GM19452 (cell line): ENCODE measurements around the gene ASPHD2.

ENCODE experiments used
- ATAC-seq: cut with Tn5 transposase; IDR thresholded peaks from one replicate; pipeline ENCODE4 v1.9.1; 2021; ENCODE audit not compliant: unreplicated experiment

ASPHD2 gene

DNA sequence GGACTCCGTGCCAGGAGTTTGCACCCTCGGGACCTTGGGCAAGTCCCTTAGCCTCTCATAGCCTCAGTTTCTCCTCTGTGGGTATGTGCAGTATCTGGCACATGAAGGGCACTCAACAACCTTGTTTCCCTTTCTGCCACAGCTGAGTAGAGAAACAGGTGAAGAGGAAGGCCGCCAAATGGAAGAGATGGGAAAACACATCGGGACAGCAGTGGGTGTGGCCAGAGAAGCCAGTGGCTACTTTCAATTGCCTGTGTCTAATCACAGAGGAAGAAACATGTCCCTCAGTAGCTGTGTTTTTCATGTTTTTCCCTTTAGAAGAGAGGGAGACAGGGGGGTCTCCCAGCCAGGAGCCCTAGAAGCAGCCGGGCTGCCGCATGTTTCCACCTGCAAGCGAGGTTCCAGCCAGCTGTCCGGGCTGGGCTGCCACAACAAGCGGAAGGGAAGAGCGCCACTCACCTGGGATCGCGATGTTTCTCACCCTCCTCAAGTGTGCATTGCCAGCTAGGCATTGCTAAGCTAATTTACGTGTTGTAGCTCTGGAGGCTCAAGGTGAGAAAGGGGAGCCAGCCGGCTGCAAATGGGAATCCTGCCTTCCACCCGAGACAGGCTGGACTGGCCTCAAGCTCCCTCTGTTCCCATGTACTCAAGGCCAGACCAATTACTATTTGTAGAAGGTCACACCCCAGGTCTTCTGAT is 16.7 kb downstream of the ASPHD2 start:
- ATAC-seq, result no peak

DNA sequence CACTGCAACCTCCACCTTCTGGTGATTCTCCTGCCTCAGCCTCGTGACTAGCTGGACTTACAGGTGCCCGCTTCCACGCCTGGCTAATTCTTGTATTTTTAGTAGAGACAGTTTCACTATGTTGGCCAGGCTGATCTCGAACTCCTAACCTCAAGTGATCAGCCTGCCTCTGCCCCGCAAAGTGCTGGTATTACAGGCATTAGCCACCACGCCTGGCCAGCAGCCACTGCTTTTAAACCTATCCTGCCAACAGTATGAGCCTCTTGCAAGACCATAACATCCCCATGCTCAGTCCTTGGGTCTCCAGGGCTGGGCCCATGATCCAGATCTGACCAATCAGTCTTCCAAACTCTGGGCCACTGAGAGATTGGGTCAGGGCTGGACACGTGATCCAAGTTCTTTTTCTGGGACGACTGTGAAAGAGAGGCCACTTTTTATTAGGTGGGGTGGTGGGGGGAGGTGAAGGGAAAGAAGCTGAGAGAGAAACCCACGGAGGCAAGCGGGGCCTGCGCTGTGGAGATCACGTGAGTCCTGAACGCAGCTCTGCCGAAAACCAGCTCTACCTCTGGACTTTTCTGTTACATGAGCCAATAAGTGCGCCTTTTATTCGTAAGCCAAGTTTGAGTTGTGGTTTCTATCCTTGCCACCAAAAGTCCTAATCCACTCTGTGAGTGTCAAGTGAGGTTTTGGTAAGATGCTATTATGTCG is 17.9 kb downstream of the ASPHD2 start:
- ATAC-seq, result no peak

DNA sequence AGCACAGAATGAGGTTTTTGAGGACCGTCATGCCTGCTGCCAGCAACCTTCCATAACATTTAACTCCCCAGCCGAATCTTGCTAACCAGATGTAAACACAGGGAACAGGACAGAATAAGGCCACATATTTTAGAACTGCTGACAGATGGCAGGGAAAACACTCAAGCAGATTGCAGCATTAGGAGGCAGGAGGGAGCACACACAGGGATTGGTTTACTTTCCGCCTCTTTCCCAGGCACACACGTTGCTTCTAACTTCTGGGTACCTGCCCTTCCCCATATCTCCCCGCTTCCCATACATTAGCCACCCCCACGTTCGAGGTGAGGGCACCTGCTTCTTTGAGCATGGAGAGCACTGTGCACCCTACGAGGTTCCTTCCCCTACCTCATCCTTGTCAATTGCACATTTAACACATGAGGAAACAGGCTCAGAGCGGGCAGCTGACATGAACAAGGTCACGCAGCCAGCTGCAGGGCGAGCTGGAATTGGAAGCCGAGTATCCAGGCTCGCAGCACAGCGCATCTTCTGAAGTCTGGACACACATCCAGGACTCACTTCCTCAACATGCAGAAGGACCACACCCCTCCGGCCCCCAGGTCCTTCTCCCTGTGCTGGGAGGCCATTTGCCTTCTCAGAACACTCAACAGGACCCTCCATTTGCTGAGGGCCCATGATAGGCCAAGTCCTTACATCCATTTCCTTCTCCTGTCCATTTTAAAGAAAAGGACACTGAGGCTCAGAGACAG is 18.7 kb downstream of the ASPHD2 start:
- no peak for ATAC-seq

DNA sequence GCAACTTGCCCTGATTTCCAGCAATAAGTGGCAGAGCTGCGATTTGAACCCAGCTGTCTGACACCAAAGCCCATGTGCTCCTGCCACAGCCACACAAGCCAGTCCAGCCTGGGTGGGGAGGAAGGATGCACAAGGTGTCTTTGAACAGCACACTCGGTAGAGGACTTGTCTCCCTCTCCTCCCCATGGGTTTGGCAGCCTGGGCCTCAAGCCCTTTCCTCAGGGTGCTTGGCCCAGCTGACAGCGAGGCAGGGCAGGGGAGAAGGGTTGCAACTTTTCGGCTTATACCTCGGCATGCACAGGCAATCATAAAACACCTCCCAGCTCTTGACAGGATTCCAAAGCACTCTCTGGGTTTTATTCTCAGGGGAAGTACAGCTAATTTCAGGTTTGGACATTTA is 19.3 kb downstream of the ASPHD2 start:
- ATAC-seq, result no peak

DNA sequence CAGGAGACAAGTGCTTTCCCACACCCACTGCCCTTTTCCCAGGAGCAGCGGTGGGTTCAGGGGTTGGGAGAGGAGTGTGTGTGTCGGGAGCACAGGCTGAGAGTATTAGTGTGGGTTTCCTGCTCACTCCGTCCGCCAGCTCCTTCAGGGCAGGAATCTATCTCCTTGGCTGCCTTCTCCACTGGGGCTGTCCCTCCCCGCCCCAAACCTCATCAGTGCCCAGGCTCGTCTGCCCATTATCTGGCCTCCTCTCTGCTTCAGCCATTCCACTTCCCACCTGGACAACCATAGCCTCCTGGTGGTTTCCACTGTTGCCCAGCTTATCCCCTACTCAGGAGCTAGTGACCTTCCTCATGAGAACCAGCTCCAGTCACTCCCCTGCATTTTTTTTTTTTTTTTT is 19.9 kb downstream of the ASPHD2 start:
- ATAC-seq, result no peak

- no peak for ATAC-seq
Observed at GRCh38 chr22:26450453-26451185, 21.6 kb downstream of the ASPHD2 start.

- ATAC-seq, result no peak
Observed at GRCh38 chr22:26452236-26453016, 23.4 kb downstream of the ASPHD2 start.

- ATAC-seq, result no peak
Observed at GRCh38 chr22:26453216-26453615, 24.2 kb downstream of the ASPHD2 start.

- ATAC-seq, result no peak
Observed at GRCh38 chr22:26453812-26454500, 24.9 kb downstream of the ASPHD2 start.

DNA sequence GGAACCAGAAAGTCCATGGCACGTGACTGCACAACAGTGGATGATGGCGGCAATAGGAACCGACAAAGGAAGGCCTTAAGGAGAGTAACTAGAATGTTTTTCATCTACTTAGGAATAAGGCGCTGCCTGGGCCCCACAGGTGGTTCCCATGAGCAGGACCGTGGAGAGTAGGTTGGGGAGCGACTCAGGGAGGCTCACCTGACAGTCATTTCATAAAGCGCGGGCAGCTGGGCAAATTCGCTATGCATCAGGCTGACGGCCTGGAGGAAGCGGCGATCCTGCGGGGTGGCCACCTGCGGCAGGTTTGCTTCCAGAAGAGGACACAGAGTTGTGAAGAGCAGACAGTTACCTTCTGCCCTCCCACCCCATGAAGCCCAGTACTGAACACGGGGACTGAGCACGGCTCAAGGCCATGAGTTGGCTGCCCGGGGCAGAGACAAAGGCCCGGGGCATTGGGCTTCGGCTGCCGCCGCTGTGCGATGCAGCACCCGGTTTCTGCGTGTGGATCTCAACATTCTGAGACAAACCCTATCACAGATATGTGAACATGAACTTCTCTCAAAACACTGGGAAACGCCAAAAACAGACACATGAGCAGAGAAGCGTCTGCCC is 28.7 kb downstream of the ASPHD2 start:
- ATAC-seq, result no peak

- no peak for ATAC-seq
Observed at GRCh38 chr22:26460202-26460601, 31.1 kb downstream of the ASPHD2 start.

DNA sequence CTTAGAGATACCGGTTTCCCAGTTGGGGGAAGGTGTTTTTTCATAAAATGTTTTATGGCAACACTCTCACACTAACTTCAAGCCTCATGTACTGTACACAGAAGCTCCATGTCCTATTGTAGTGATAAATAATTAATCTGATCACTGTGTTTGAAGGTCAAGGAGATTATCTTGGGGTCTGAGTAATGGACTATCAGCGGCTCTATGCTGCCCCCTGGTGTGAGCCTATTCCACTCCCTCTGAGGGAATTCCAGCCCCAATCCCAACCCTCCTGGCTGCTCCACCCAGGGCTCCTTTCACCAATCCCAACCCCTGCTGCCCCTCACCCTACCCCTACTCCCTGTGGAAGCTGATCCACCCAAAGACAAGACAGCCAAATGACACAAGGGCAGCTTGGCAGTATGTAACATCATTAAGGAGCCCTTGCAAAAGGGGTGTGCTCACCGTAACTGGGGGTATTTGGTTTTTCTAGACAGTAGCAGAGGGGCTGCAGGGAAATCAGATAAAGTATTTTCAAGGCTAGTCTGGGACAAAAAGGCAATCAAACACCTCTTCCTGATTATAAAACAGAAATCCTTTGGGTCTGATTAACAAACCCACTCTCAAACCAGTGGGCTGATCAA is 32.2 kb downstream of the ASPHD2 start:
- no peak for ATAC-seq

DNA sequence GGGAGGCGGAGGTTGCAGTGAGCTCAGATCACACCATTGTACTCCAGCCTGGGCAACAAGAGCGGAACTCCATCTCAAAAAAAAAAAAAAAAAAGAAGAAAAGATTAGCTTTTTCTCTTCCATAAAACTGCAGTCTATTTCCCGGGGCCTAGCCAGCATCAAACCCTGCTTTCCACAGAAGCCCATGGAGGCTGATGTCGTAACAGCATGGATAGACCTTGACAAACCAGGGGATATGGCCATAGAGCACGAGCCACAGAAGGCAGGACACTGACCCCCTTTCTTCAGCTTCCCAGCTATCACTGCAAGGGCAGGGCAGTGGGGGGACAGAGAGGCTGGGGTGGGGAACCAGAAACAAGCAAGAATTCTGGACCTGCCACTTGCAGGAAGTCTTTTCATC is 33.0 kb downstream of the ASPHD2 start:
- no peak for ATAC-seq

DNA sequence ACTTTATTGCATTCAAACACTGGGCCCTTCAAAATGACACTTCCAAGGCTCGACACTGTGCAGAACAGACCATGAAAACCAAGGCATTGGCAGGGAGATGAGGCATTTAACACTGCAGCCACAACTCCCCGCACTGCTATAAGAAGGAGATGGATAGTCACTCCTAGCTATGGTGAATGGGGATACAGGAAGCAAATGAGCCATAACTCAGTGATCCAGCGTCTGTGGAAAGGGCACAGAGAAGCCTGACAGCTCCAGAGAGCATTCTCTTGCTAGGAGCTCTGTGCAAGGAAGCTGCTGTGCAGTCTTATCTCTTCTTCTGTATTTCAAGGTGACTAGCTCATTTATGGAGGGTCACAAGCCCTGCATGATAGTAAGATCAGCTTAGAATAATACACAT is 33.6 kb downstream of the ASPHD2 start:
- no peak for ATAC-seq

DNA sequence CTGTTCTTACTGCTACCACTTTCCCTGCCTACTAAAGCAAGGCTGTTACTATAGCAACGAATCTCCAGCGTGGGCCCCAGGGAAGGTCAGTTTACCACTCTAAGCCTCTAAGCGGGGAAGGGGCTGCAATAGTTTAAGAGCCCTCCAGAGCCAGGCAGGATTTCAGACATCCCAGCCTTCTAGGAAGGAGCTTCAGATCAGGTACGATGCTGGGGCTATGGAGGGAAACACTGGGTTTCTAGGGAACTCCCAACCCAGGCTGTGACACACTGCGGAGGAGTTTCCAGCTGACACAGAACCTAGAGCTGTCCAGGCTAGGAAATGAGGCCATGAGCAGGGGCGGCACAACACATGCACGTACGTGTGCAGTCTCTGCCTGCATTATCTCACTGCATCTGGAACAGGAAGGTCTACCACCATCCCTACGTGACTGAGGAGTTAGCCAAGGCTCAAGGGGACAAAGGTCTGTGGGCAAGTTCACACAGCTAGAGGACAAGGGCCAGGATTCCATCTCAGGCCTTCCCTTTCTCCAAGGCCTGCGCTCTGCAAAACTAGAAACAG is 34.1 kb downstream of the ASPHD2 start:
- ATAC-seq, result no peak

- no peak for ATAC-seq
Observed at GRCh38 chr22:26463688-26464087, 34.6 kb downstream of the ASPHD2 start.

DNA sequence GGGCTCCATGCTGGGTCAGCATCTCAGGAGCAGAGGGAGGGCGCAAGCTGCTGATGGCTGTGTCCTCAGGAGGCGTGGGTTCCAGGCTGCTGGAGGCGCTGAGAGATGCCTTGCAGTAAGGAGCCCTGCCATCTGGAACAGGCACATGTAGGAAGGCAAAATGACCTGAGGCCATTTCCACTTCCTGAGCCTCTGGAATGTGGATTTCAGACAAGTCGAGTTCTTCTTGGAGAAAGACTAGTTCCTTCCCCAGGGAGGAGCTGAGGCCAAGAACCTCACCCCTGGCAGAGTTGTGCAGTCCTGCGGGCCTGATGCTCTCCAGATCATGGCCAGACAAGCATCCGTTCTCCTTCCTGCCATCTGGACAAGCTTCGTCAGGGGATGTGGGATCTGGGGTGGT is 35.3 kb downstream of the ASPHD2 start:
- no peak for ATAC-seq

- ATAC-seq, result no peak
Observed at GRCh38 chr22:26466196-26466595, 37.1 kb downstream of the ASPHD2 start.

GRCh38 chr22:26470807-26471206 is 41.7 kb downstream of the ASPHD2 start:
- no peak for ATAC-seq
